HG03066 (cell line): ENCODE measurements around the gene DENND6A.

Experiments used
- ATAC-seq: cut with Tn5 transposase; IDR thresholded peaks from one replicate; pipeline ENCODE4 v1.9.1; 2021; ENCODE audit warnings: low read depth; ENCODE audit not compliant: unreplicated experiment

DENND6A gene

GRCh38 chr3:57582474-57583168 lies 110.3 kb downstream of the DENND6A start:
- no peak for ATAC-seq

GRCh38 chr3:57577801-57578200 lies 115.1 kb downstream of the DENND6A start:
- ATAC-seq = no peak

DNA sequence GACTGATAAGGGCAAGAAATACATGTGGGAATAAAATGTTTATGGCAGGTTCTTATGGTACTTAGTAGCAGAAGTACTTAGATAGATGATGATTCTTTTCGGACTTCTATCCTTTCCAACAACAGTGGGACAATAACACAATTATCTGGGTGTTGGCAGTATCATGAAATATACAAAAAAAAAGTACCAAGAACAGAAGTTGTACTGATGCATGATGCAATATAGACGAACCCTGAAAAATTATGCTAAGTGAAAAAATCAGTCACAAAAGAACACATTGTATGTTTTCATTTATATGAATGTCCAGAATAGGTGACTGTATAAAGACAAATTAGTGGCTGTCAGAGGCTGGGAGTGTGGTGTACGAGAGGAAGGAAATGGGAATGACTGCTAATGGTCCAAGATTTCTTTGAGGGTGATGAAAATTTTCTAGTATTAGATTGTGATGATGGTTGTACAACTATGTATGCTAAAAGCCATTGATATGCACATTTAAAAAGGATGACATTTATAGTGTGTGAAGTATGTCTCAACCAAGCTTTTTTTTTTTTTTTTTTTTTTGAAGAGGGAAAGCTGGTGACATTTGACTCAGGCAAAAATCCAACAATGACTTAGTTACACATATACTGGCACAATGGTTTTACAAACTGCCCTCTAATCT lies 116.8 kb downstream of the DENND6A start:
- ATAC-seq = no peak
